PC-9 (cell line): ENCODE data around the gene SRGAP1. TPM values are rescaled to one million over a fixed set of nuclear protein-coding genes. Genes with fewer than 3 reads are reported as not detected.
"Not testable (repeated sequence)": the region's sequence is repeated elsewhere in the genome, so short reads cannot be mapped to it uniquely, and the experiment has no call there.

Source experiments
- BruUV-seq: library from RNA; stranded (reverse); fragments of 400-500 nt; replicated peaks from 2 replicates; lab custom pipeline; 2021; lab: Mats Ljungman, UMichigan
- CTCF ChIA-PET: fragments of 300-600 bp; sonication (Branson Sonifier 250); formaldehyde crosslinking; loops from one replicate; lab custom pipeline; 2022; ENCODE audit warnings: antibody characterized with exemption; lab: Charles Lee
- POLR2A ChIA-PET: fragments of 300-600 bp; sonication (Branson Sonifier 250); formaldehyde crosslinking; loops from one replicate; lab custom pipeline; 2022; ENCODE audit warnings: antibody characterized with exemption; ENCODE audit not compliant: unreplicated experiment; lab: Charles Lee
- DNase-seq, 2 experiments: peaks; one replicate each; pipeline versions ENCODE4 v3.0.0 to v3.0.0-alpha.2; 2015 to 2022; ENCODE audit warnings: mixed read lengths in 1 of 2
- H2AFZ ChIP-seq: fragments of 200-600 bp; sonication (generic); 2 replicates; pipeline ENCODE4 v1.8.1; 2017; ENCODE audit warnings: antibody characterized with exemption
- H3F3A ChIP-seq: fragments of 200-600 bp; sonication (generic); 2 replicates; pipeline ENCODE4 v1.8.1; 2017; ENCODE audit warnings: antibody characterized with exemption, mild to moderate bottlenecking, low read depth; ENCODE audit not compliant: insufficient read depth
- H3K27ac ChIP-seq: fragments of 200-600 bp; sonication (generic); 2 replicates; pipeline ENCODE4 v1.6.1; 2016; ENCODE audit warnings: mixed run types
- H3K27me3 ChIP-seq: fragments of 200-600 bp; sonication (generic); 2 replicates; pipeline ENCODE4 v1.6.1; 2016; ENCODE audit warnings: low read depth, mixed run types; ENCODE audit not compliant: insufficient read depth
- H3K36me3 ChIP-seq: fragments of 200-600 bp; sonication (generic); 2 replicates; pipeline ENCODE4 v1.6.1; 2016; ENCODE audit warnings: low read depth, mixed run types
- H3K4me1 ChIP-seq: fragments of 200-600 bp; sonication (generic); replicated peaks from 2 replicates; pipeline ENCODE4 v1.6.1; 2016; ENCODE audit warnings: mixed run types; ENCODE audit not compliant: insufficient read depth
- H3K4me2 ChIP-seq: fragments of 200-600 bp; sonication (generic); 2 replicates; pipeline ENCODE4 v1.6.1; 2017; ENCODE audit warnings: mixed run types
- H3K4me3 ChIP-seq: fragments of 200-600 bp; sonication (generic); 2 replicates; pipeline ENCODE4 v1.6.1; 2016; ENCODE audit warnings: mixed run types
- H3K79me2 ChIP-seq: fragments of 200-600 bp; sonication (generic); 2 replicates; pipeline ENCODE4 v1.6.1; 2017; ENCODE audit warnings: low read depth, mixed run types
- H3K9me2 ChIP-seq: fragments of 200-600 bp; sonication (generic); 2 replicates; pipeline ENCODE4 v1.8.1; 2017; ENCODE audit warnings: mild to moderate bottlenecking; ENCODE audit not compliant: insufficient read depth
- H3K9me3 ChIP-seq: fragments of 200-600 bp; sonication (generic); 2 replicates; pipeline ENCODE4 v1.8.1; 2016; ENCODE audit warnings: low read depth; ENCODE audit not compliant: insufficient read depth
- H4K20me1 ChIP-seq: fragments of 200-600 bp; sonication (generic); 2 replicates; pipeline ENCODE4 v1.8.1; 2017; ENCODE audit not compliant: insufficient read depth
- EZH2 ChIP-seq: fragments of 200-600 bp; sonication (generic); IDR thresholded peaks from 2 replicates; pipeline ENCODE4 v1.8.0; 2017; ENCODE audit warnings: antibody characterized with exemption, low read depth
- intact Hi-C: fragments of 100-400 bp; cut with micrococcal nuclease; formaldehyde crosslinking; loops from one replicate; pipeline ENCODE4 v1.10.0; 2022; ENCODE audit not compliant: unreplicated experiment
- total RNA-seq: library from RNA; stranded (reverse); gene quantifications from 2 replicates; pipeline ENCODE4 v1.2.3, GENCODE V29; 2021
- TF ChIP-seq, protein P1 (sequence below): fragments of 200-600 bp; sonication (generic); conservative IDR thresholded peaks from 2 replicates; pipeline ENCODE4 v1.6.1; 2017; ENCODE audit warnings: mixed run types, antibody characterized with exemption, mild to moderate bottlenecking, moderate library complexity

The SRGAP1 gene
- total RNA-seq, 1 experiment from 2014 or later = 24.5 TPM

DNA sequence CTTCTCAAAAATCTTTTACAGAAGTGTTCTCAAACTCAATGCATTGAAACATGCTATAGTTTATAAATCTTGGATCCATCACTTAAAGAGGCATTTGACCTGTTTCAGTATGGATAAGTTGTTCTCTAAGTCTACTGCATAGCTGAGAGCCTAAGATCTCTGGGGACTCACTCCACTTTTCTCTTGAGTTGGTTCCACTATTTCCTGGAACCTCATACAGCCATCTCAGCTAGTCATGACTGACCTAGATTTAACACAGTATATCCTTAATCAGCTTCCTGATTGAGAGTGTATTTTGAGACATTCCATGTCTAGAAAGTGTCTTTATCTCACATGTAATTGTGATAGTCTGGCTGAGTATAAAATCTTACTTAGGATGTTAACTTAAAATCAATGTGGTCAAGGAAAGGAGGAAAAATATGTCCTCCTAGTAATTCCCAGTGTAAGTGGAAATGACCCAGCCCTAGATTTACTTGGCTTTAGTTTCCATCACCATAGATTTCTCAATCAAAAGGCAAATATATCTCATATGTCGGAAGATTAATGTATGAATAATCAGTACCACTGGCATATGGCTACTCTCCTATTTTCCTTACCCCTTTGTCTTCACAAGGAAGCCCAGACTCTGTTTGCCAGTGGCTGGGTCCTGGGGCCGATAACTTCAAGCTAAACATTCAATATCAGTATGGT is 315.7 kb downstream of the SRGAP1 start:
- no peak for TF ChIP-seq EZH2
- TF ChIP-seq, protein P1, sequence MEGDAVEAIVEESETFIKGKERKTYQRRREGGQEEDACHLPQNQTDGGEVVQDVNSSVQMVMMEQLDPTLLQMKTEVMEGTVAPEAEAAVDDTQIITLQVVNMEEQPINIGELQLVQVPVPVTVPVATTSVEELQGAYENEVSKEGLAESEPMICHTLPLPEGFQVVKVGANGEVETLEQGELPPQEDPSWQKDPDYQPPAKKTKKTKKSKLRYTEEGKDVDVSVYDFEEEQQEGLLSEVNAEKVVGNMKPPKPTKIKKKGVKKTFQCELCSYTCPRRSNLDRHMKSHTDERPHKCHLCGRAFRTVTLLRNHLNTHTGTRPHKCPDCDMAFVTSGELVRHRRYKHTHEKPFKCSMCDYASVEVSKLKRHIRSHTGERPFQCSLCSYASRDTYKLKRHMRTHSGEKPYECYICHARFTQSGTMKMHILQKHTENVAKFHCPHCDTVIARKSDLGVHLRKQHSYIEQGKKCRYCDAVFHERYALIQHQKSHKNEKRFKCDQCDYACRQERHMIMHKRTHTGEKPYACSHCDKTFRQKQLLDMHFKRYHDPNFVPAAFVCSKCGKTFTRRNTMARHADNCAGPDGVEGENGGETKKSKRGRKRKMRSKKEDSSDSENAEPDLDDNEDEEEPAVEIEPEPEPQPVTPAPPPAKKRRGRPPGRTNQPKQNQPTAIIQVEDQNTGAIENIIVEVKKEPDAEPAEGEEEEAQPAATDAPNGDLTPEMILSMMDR = no peak
- Histone ChIP-seq H3K9me2 (no peaks in the 10 kb centered on the region; the same call in 1 of the 2 replicates), H3K27me3 (no peaks in the 10 kb centered on the region), H3K4me3 (no peak overlapping the region), H3K4me1 (peaks cover 23% of the 10 kb centered on the region), H3K9me3 (0 out of 2 replicates have a peak, but pooled peaks cover 3% of the 10 kb centered on the region), H3K36me3 (no peaks in the 10 kb centered on the region), H4K20me1 (no peaks in the 10 kb centered on the region), H3K4me2 (peak overlapping the region; percentile 51), H2AFZ (peak overlapping the region; percentile 58), H3K79me2 (no peaks in the 10 kb centered on the region), H3K27ac (peak overlapping the region; percentile 88), H3F3A (0 out of 2 replicates have a peak, but pooled peaks cover 13% of the 10 kb centered on the region)
- ChIA-PET CTCF (no interaction called here), POLR2A (interaction anchor here (0.6 kb wide), 1 partner anchor 110 kb away, joined by 6 read pairs; no protein-coding TSS in a partner anchor)
- BruUV-seq = TSS peak; percentile 33
- DNase-seq = no peak
- intact Hi-C loops = no loop called here

DNA sequence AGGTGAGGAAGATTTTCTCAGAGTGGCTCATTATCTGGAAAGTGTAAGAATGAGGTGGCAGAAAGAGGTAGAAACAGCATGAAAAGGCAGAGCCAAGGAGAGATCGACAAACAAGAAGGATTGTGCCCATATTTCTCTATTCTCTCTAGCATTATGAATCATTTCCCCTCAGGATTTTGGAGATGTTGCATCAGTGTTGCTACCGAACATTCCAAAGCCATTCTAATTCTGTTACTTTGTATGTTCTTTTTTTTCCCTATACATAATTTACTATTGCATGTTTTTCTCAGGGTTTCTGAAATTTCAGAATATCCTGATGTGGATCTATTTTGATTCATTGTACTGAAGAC is 316.2 kb downstream of the SRGAP1 start:
- Histone ChIP-seq H3K27ac (peak overlapping the region; percentile 88), H3K27me3 (no peaks in the 10 kb centered on the region), H3K36me3 (no peaks in the 10 kb centered on the region), H4K20me1 (no peaks in the 10 kb centered on the region), H3K9me3 (0 out of 2 replicates have a peak, but pooled peaks cover 3% of the 10 kb centered on the region), H3K4me2 (peak overlapping the region; percentile 51), H3K4me3 (no peak overlapping the region), H2AFZ (peak overlapping the region; percentile 58), H3F3A (0 out of 2 replicates have a peak, but pooled peaks cover 13% of the 10 kb centered on the region), H3K4me1 (peaks cover 23% of the 10 kb centered on the region), H3K9me2 (no peaks in the 10 kb centered on the region; the same call in 1 of the 2 replicates), H3K79me2 (no peaks in the 10 kb centered on the region)
- ChIA-PET CTCF (no interaction called here), POLR2A (no interaction called here)
- TF ChIP-seq, protein P1 = no peak
- TF ChIP-seq EZH2 = no peak
- intact Hi-C loops = no loop called here
- no TSS peak for BruUV-seq
- peak in 1 of 2 experiments; percentile 52 for DNase-seq

DNA sequence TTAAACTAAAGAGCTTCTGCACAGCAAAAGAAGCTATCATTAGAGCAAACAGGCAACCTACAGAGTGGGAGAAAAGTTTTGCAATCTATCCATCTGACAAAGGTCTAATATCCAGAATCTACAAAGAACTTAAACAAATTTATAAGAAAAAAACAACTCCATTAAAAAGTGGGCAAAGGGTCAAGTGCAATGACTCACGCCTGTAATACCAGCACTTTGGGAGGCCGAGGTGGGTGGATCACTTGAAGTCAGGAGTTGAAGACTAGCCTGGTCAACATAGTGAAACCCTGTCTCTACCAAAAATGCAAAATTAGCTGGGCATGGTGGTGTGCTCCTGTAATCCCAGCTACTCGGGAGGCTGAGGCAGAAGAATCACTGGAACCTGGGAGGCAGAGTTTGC is 322.1 kb downstream of the SRGAP1 start:
- H4K20me1 ChIP-seq, H2AFZ ChIP-seq, H3K9me2 ChIP-seq, H3K36me3 ChIP-seq, H3K27me3 ChIP-seq, POLR2A ChIA-PET, intact Hi-C loops, H3K4me2 ChIP-seq, H3K79me2 ChIP-seq, H3K27ac ChIP-seq, CTCF ChIA-PET, DNase-seq, BruUV-seq, H3K9me3 ChIP-seq, H3K4me3 ChIP-seq, H3F3A ChIP-seq: not testable (repeated sequence)
- H3K4me1 ChIP-seq = peaks cover 13% of the 10 kb centered on the region

DNA sequence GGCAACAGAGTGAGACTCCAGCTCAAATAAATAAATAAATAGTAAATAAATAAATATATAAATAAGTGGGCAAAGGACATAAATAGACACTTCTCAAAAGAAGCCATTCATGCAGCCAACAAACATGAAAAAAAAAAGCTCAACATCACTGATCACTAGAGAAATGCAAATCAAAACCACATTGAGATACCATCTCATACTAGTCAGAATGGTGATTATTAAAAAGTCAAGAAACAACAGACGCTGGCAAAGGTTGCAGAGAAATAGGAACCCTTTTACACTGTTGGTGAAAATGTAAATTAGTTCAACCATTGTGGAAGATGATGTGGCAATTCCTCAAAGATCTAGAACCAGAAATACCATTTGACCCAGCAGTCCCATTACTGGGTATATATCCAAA is 322.5 kb downstream of the SRGAP1 start:
- Histone ChIP-seq H3F3A (peaks cover 14% of the 10 kb centered on the region), H3K4me1 (peaks cover 18% of the 10 kb centered on the region)
- H3K4me2 ChIP-seq, DNase-seq, BruUV-seq, H3K4me3 ChIP-seq, H3K36me3 ChIP-seq, H3K79me2 ChIP-seq, H3K9me3 ChIP-seq, H3K9me2 ChIP-seq, H2AFZ ChIP-seq, H3K27me3 ChIP-seq, H3K27ac ChIP-seq, POLR2A ChIA-PET, CTCF ChIA-PET, intact Hi-C loops, H4K20me1 ChIP-seq: not testable (repeated sequence)
